Tibial nerve (tissue), 3 donors: ENCODE measurements around the gene DNAAF3.

Experiments used
- CTCF ChIP-seq, 5 experiments: fragments of 200-600 bp in 3 of 5; fragments of 450-650 bp in 2 of 5; sonication (generic) in 3 of 5; IDR thresholded peaks; one replicate each; pipeline ENCODE4 v1.5.1; 2016 to 2019; ENCODE audit warnings: antibody characterized with exemption in 5 of 5, mild to moderate bottlenecking in 3 of 5, moderate library complexity in 2 of 5
- POLR2A ChIP-seq, 2 donors: fragments of 450-650 bp; IDR thresholded peaks; one replicate each; pipeline ENCODE4 v1.6.1; 2017; ENCODE audit warnings: antibody characterized with exemption in 2 of 2, mild to moderate bottlenecking in 2 of 2, moderate library complexity in 2 of 2

- TF ChIP-seq POLR2A (IDR thresholded peaks at IDR 0.05) (no peak), CTCF (IDR thresholded peaks at IDR 0.05) (no peak)
Observed at GRCh38 chr19:55158423-55158822, 8.0 kb downstream of the DNAAF3 start.
